Measurements from ENCODE around the gene APC.

The APC gene

DNA sequence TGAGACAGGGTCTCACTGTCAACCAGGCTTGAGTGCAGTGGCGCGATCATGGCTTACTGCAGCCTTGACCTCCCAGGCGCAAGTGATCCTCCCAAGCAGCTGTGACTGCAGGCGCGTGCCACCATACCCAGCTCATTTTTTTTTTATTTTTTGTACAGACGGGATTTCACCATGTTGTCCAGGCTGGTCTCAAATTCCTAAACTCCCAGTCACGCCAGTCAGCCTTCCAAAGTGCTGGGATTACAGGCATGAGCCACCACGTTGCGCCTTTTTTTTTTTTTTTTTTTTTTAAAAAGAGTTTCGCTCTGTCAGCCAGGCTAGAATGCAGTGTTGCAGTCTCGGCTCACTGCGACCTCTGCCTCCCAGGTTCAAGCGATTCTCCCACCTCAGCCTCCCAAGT lies 96.3 kb downstream of the APC start:
- no peak for DNase-seq (ENCODE audit: extremely low read depth, low read depth)
- TF ChIP-seq, protein P1, sequence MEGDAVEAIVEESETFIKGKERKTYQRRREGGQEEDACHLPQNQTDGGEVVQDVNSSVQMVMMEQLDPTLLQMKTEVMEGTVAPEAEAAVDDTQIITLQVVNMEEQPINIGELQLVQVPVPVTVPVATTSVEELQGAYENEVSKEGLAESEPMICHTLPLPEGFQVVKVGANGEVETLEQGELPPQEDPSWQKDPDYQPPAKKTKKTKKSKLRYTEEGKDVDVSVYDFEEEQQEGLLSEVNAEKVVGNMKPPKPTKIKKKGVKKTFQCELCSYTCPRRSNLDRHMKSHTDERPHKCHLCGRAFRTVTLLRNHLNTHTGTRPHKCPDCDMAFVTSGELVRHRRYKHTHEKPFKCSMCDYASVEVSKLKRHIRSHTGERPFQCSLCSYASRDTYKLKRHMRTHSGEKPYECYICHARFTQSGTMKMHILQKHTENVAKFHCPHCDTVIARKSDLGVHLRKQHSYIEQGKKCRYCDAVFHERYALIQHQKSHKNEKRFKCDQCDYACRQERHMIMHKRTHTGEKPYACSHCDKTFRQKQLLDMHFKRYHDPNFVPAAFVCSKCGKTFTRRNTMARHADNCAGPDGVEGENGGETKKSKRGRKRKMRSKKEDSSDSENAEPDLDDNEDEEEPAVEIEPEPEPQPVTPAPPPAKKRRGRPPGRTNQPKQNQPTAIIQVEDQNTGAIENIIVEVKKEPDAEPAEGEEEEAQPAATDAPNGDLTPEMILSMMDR (IDR thresholded peaks at IDR 0.05; ENCODE audit: low read depth, low read length, missing control alignments): no peak
- H3K4me3 ChIP-seq (replicated peaks; ENCODE audit: low read depth, low read length): no peak overlapping the region

- H3K4me3 ChIP-seq (replicated peaks; ENCODE audit: low read depth, low read length): no peak overlapping the region
- TF ChIP-seq, protein P1 (IDR thresholded peaks at IDR 0.05; ENCODE audit: low read depth, low read length, missing control alignments): no peak
- DNase-seq (ENCODE audit: extremely low read depth, low read depth): no peak
Measured at GRCh38 chr5:112844489-112844888, 106.8 kb downstream of the APC start.

DNA sequence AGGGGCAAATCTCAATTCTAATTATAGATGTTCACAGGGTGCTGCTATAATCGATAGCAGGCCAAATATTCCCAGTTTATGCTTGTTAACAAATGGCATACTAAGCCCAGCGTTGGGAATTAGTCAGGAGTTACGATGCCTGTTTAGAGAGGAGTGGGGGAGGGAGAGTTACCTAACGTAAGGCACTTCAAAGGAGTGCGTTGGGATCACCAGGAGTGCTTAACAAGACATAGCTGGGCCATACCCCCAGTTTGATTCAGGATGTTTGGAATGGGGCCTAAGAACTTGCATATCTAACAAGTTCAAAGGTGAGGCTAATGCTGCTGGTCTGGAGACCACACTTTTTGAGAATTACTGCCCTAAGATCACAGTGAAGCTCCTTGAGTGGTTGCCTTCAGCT lies 108.9 kb downstream of the APC start:
- TF ChIP-seq, protein P1 (IDR thresholded peaks at IDR 0.05; ENCODE audit: low read depth, low read length, missing control alignments): no peak
- no peak overlapping the region for H3K4me3 ChIP-seq (replicated peaks; ENCODE audit: low read depth, low read length)
- DNase-seq (ENCODE audit: extremely low read depth, low read depth): no peak

GRCh38 chr5:112847306-112847705 lies 109.6 kb downstream of the APC start:
- TF ChIP-seq, protein P1 (IDR thresholded peaks at IDR 0.05; ENCODE audit: low read depth, low read length, missing control alignments): no peak
- no peak for DNase-seq (ENCODE audit: extremely low read depth, low read depth)
- H3K4me3 ChIP-seq (replicated peaks; ENCODE audit: low read depth, low read length): no peak overlapping the region

- no peak overlapping the region for H3K4me3 ChIP-seq (replicated peaks; ENCODE audit: low read depth, low read length)
- TF ChIP-seq, protein P1 (IDR thresholded peaks at IDR 0.05; ENCODE audit: low read depth, low read length, missing control alignments): peak; percentile 72
- peak; percentile 57 for DNase-seq (ENCODE audit: extremely low read depth, low read depth)
Measured at GRCh38 chr5:112848116-112848811, 110.6 kb downstream of the APC start.

DNA sequence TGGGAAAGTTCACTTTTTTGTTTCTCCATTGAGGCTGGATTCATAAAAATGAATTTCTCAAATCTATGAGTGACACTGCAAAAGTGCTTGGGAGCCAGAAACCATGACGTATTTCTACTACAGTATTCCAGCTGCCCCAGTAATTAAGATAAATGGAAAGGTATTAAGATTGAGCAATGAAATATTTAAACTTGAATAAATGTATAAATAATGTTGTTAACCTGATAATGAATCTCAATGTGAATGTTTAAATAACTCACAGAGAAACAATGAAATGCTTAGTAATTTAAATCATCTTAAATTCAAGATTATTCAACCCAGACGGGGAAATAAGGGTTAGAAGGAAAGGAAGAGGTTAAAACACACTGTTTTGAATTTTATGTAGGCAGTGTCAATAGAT lies 112.2 kb downstream of the APC start:
- no peak overlapping the region for H3K4me3 ChIP-seq (replicated peaks; ENCODE audit: low read depth, low read length)
- DNase-seq (ENCODE audit: extremely low read depth, low read depth): no peak
- TF ChIP-seq, protein P1 (IDR thresholded peaks at IDR 0.05; ENCODE audit: low read depth, low read length, missing control alignments): no peak

GRCh38 chr5:112854651-112855050 lies 117.0 kb downstream of the APC start:
- TF ChIP-seq, protein P1 (IDR thresholded peaks at IDR 0.05; ENCODE audit: low read depth, low read length, missing control alignments): no peak
- DNase-seq (ENCODE audit: extremely low read depth, low read depth): no peak
- H3K4me3 ChIP-seq (replicated peaks; ENCODE audit: low read depth, low read length): no peak overlapping the region

Data from HFF-Myc (cell line).